NCI-H2029 treated with DMSO at 0.1 percent for 48 hours (cell line): ENCODE measurements around the gene AGBL3.
"Not testable (repeated sequence)": the region's sequence is repeated elsewhere in the genome, so short reads cannot be mapped to it uniquely, and the experiment has no call there.

ENCODE experiments used
- DNase-seq: peaks from one replicate; lab custom pipeline; 2025; lab: John Stamatoyannopoulos, UW

The AGBL3 gene

GRCh38 chr7:135076882-135077281, 90.6 kb downstream of the AGBL3 start:
- DNase-seq, result no peak

GRCh38 chr7:135077642-135078041, 91.3 kb downstream of the AGBL3 start:
- no peak for DNase-seq

- DNase-seq, result no peak
Observed at GRCh38 chr7:135078051-135078450, 91.7 kb downstream of the AGBL3 start.

- no peak for DNase-seq
Observed at GRCh38 chr7:135079068-135079467, 92.8 kb downstream of the AGBL3 start.

GRCh38 chr7:135083005-135083404, 96.7 kb downstream of the AGBL3 start:
- DNase-seq, result no peak

- DNase-seq, result no peak
Observed at GRCh38 chr7:135088566-135088965, 102.3 kb downstream of the AGBL3 start.

- DNase-seq, result no peak
Observed at GRCh38 chr7:135091717-135092116, 105.4 kb downstream of the AGBL3 start.

- no peak for DNase-seq
Observed at GRCh38 chr7:135094472-135095237, 108.3 kb downstream of the AGBL3 start.

- no peak for DNase-seq
Observed at GRCh38 chr7:135095450-135095849, 109.1 kb downstream of the AGBL3 start.

- no peak for DNase-seq
Observed at GRCh38 chr7:135098391-135098790, 112.1 kb downstream of the AGBL3 start.

GRCh38 chr7:135100856-135101255, 114.5 kb downstream of the AGBL3 start:
- no peak for DNase-seq

GRCh38 chr7:135102372-135102771, 116.1 kb downstream of the AGBL3 start:
- DNase-seq, result no peak

- no peak for DNase-seq
Observed at GRCh38 chr7:135109562-135109961, 123.3 kb downstream of the AGBL3 start.

GRCh38 chr7:135109976-135110375, 123.7 kb downstream of the AGBL3 start:
- no peak for DNase-seq

- no peak for DNase-seq
Observed at GRCh38 chr7:135111379-135111778, 125.1 kb downstream of the AGBL3 start.

- DNase-seq, result no peak
Observed at GRCh38 chr7:135114622-135115021, 128.3 kb downstream of the AGBL3 start.

GRCh38 chr7:135117096-135117495, 130.8 kb downstream of the AGBL3 start:
- no peak for DNase-seq

GRCh38 chr7:135121868-135122267, 135.6 kb downstream of the AGBL3 start:
- DNase-seq, result no peak

- not testable (repeated sequence) for DNase-seq
Observed at GRCh38 chr7:135124631-135125030, 138.3 kb downstream of the AGBL3 start.

GRCh38 chr7:135128931-135129330, 142.6 kb downstream of the AGBL3 start:
- no peak for DNase-seq

GRCh38 chr7:135129579-135129978, 143.3 kb downstream of the AGBL3 start:
- no peak for DNase-seq

GRCh38 chr7:135143885-135144668, 157.8 kb downstream of the AGBL3 start:
- no peak for DNase-seq

- no peak for DNase-seq
Observed at GRCh38 chr7:135147341-135147898, 161.1 kb downstream of the AGBL3 start.
